Fibroblast of skin of right biceps (primary cell): ENCODE data around the gene GRM8.

Source experiments
- DNase-seq: peaks from one replicate; pipeline ENCODE4 v3.0.0-alpha.2; 2013

Gene GRM8

GRCh38 chr7:126495001-126495400, 757.7 kb downstream of the GRM8 start:
- no peak for DNase-seq

GRCh38 chr7:126493801-126494200, 758.9 kb downstream of the GRM8 start:
- no peak for DNase-seq

GRCh38 chr7:126489874-126490273, 762.9 kb downstream of the GRM8 start:
- DNase-seq, result no peak

- no peak for DNase-seq
These were observed 764.9 kb downstream of the GRM8 start for GRCh38 chr7:126487728-126488442.

- DNase-seq, result no peak
These were observed 765.9 kb downstream of the GRM8 start for GRCh38 chr7:126486806-126487205.

- no peak for DNase-seq
These were observed 767.0 kb downstream of the GRM8 start for GRCh38 chr7:126485791-126486190.

- DNase-seq, result no peak
These were observed 768.8 kb downstream of the GRM8 start for GRCh38 chr7:126483972-126484371.

GRCh38 chr7:126472825-126473224, 779.9 kb downstream of the GRM8 start:
- no peak for DNase-seq

GRCh38 chr7:126462405-126462804, 790.3 kb downstream of the GRM8 start:
- no peak for DNase-seq

GRCh38 chr7:126460664-126461063, 792.1 kb downstream of the GRM8 start:
- no peak for DNase-seq

- DNase-seq, result no peak
These were observed 799.6 kb downstream of the GRM8 start for GRCh38 chr7:126453104-126453503.

- DNase-seq, result no peak
These were observed 802.5 kb downstream of the GRM8 start for GRCh38 chr7:126450269-126450671.

- no peak for DNase-seq
These were observed 803.0 kb downstream of the GRM8 start for GRCh38 chr7:126449611-126450268.

GRCh38 chr7:126447984-126448383, 804.8 kb downstream of the GRM8 start:
- no peak for DNase-seq

- DNase-seq, result no peak
These were observed 806.8 kb downstream of the GRM8 start for GRCh38 chr7:126445991-126446390.

- no peak for DNase-seq
These were observed 808.8 kb downstream of the GRM8 start for GRCh38 chr7:126443951-126444350.

- no peak for DNase-seq
These were observed 809.8 kb downstream of the GRM8 start for GRCh38 chr7:126442908-126443307.

- no peak for DNase-seq
These were observed 811.0 kb downstream of the GRM8 start for GRCh38 chr7:126441745-126442144.

- DNase-seq, result no peak
These were observed 812.2 kb downstream of the GRM8 start for GRCh38 chr7:126440542-126440941.

- DNase-seq, result no peak
These were observed 816.4 kb downstream of the GRM8 start for GRCh38 chr7:126436213-126436868.

GRCh38 chr7:126426652-126427051, 826.1 kb downstream of the GRM8 start:
- no peak for DNase-seq

- no peak for DNase-seq
These were observed 827.8 kb downstream of the GRM8 start for GRCh38 chr7:126424985-126425384.

GRCh38 chr7:126419047-126419446, 833.7 kb downstream of the GRM8 start:
- DNase-seq, result no peak

GRCh38 chr7:126411821-126412383, 840.8 kb downstream of the GRM8 start:
- no peak for DNase-seq
